Suppressor macrophage treated with lipopolysaccharide for 1 hour (primary cell): ENCODE measurements around the gene MAP9.
"Not testable (repeated sequence)": the region's sequence is repeated elsewhere in the genome, so short reads cannot be mapped to it uniquely, and the experiment has no call there.

ENCODE experiments used
- DNase-seq, 3 donors: peaks; one replicate each; pipeline ENCODE4 v3.0.0-alpha.2; 2020 to 2022

Gene MAP9

GRCh38 chr4:155376387-155377268 lies at the start of gene MAP9:
Gene MAP9 (minus strand): TSS chr4:155376965. CDS start chr4:155375850, 1,115 bp downstream.
- peak; percentile 43 to 60 (median 59) for DNase-seq

GRCh38 chr4:155424778-155425177 lies 48.0 kb upstream of the MAP9 start:
- DNase-seq: not testable (repeated sequence)

GRCh38 chr4:155423671-155424070 lies 46.9 kb upstream of the MAP9 start:
- no peak for DNase-seq

DNA sequence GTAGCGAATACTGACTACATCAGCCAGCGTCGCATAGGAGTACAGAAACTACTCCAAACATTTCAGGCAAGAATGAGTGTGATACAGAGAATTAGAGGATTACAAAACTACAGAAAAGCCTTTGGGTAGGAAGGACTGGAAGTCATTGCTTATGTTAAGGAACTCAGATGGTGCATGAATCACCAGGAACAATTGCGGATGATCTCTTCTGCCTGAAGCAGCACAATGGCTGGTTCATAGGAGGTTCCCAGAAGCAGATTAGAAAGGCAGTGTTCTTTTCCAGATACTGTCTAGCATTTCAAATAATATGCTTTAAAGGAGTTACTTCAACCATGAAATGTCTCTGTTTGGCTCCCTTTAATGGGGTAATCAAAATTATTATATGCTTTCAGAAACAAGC lies 42.5 kb upstream of the MAP9 start:
- no peak for DNase-seq

GRCh38 chr4:155415662-155416061 lies 38.9 kb upstream of the MAP9 start:
- DNase-seq: no peak

GRCh38 chr4:155413451-155413850 lies 36.7 kb upstream of the MAP9 start:
- DNase-seq: no peak

GRCh38 chr4:155411546-155411945 lies 34.8 kb upstream of the MAP9 start:
- no peak for DNase-seq

DNA sequence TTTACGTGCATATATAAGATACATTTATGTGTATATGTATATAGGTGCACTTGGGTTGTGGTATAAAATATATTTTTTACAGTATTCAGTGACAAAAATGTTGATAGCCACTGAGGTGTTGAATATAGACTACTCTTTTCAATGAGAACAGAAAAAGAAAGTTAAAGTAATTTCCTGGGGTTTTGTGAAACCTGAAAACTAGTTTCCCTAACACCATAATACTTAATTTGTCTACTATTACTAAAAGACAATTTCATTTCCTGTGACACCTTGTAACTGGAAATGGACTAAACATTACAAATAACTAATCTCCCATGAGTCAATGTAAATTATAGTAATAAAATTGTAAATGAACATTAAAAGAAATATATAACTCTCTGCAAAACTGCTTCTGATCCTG lies 32.0 kb upstream of the MAP9 start:
- DNase-seq: no peak

DNA sequence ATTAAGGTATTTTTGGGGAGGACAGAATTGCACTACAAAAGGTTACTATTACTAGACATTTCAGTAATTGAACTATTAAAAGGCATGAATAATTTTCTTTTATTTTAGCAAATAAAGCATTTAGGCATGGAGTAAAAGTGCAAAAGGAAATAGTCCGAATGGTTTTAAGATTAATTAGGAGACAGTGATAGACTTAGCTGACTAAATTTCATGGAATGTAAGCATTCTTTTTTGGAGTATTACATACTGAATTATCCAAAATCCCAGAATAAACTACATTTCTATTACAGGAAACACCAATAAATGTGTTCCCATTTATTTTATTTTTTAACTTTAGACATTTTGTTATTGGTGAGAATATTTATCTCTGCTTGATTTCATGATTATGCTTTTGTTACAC lies 30.7 kb upstream of the MAP9 start:
- DNase-seq: no peak

GRCh38 chr4:155405059-155405458 lies 28.3 kb upstream of the MAP9 start:
- DNase-seq: no peak

DNA sequence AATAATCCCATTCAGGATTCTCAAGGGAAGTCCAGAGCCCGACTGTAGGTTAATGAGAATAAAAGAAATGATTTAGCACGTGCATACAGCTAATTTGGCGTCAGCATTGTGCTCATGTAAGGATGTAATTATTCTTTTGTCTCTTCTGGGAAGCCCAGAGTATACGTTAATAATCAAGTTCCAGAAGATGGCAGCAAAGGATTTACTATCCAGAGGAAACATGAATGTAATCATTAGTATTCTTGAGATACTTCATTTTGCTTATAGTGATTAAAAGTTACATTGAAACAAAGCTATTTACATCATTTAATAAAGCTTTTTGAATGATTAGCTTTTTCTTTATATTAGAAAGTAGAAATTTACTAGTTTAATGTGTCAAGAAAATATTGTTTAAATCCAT lies 27.1 kb upstream of the MAP9 start:
- peak; percentile 41 to 60 (median 50) for DNase-seq

GRCh38 chr4:155402941-155403340 lies 26.2 kb upstream of the MAP9 start:
- DNase-seq: no peak

GRCh38 chr4:155400893-155401292 lies 24.1 kb upstream of the MAP9 start:
- no peak for DNase-seq

DNA sequence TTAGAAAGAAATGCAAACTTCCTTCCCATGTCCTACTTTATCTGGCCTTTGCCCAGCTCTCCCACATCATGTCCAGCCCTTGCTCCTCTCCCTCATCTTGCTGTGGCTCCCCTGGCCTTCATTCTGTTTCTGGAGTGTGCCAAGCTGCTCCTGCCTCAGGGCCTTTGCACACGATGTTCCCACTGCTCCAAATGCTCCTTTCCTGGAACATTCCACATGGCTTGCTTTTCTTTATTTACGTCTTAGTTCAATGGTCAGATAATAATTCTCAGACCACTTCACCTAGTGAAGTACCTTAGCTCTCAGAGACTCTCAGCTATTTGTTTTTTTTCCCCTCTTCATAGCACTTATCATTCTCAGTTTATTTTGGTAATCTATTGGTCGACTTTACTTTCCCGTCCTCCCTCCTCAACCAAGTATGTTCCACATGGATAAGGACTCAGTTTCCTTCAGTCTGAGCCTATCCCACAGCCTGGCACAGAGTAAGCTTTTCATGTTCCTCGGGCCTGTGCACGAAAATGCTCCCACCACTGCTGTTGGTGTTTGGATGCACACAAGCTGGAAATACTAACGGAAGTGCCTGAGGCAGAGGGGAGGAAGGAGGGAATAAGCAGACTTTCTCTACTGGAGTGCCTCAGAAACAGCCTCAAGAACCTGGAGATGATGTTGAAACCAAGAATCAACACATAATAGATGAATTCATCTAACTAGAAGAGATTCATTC lies 23.4 kb upstream of the MAP9 start:
- no peak for DNase-seq

DNA sequence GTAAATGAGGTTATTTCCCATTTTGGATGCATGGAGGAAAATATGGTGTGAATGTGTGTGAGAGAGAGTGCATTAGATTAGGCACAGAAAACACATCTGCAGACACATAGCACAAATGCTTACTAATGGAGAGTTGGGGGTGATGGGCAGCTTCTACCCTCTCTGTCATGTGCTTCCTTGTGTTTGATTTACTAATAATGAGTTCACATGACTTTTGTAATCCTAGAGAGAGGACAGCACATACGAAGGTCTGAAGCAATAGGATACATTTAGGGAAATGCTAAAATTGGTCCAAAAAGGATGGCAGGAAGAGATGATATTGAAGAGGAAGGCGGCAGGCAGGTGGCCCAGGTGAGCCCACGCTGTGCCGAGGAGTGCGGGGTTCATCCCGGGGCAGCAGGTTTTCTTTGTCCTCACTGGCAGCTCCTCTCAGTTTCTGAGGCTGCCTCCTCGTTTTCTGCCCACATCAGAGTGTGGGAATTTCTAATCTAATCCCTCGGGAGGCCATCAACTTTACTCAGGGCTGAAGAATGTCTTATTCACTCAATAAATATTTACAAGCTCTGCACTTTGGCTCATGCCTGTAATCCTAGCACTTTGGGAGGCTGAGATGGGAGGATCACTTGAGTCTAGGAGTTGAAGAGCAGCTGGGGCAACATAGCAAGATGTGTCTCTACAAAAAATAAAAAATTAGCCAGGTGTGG lies 15.9 kb upstream of the MAP9 start:
- DNase-seq: no peak

- no peak for DNase-seq
Measured at GRCh38 chr4:155391932-155392331, 15.2 kb upstream of the MAP9 start.

DNA sequence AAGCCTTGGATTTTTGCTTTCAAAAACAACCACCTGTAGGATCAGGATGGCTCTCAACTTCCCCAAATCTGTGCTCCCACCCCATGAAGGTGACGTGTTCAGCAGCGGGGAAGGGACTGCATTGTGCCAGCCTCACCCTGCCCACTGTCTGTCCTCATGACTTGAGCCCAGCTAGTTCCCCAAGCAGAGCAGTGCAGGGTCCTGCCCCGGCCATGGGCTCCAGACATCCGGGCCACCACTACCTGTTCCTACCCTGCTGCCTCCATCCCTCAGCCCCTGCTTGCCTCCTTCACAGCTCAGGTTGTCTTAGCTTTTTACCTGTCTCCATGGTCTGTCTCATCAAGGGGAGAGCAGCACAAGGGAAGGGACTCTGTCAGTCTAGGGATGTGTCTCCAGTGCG lies 11.4 kb upstream of the MAP9 start:
- DNase-seq: no peak

- no peak for DNase-seq
Measured at GRCh38 chr4:155383541-155383940, 6.8 kb upstream of the MAP9 start.

GRCh38 chr4:155377276-155377675 lies 511 bp upstream of the MAP9 start:
- no peak for DNase-seq

- peak; percentile 10 to 43 (median 31) for DNase-seq
Measured at GRCh38 chr4:155371432-155372043, 5.2 kb downstream of the MAP9 start.

- no peak for DNase-seq
Measured at GRCh38 chr4:155367608-155368007, 9.2 kb downstream of the MAP9 start.

GRCh38 chr4:155353923-155354540 lies 22.7 kb downstream of the MAP9 start:
- DNase-seq: peak; percentile 42 to 70 (median 59)

GRCh38 chr4:155342142-155342541 lies 34.6 kb downstream of the MAP9 start:
- DNase-seq: no peak
